ENCODE results near the gene RPL32.
"Not testable (repeated sequence)": the region's sequence is repeated elsewhere in the genome, so short reads cannot be mapped to it uniquely, and the experiment has no call there.

The RPL32 gene

DNA sequence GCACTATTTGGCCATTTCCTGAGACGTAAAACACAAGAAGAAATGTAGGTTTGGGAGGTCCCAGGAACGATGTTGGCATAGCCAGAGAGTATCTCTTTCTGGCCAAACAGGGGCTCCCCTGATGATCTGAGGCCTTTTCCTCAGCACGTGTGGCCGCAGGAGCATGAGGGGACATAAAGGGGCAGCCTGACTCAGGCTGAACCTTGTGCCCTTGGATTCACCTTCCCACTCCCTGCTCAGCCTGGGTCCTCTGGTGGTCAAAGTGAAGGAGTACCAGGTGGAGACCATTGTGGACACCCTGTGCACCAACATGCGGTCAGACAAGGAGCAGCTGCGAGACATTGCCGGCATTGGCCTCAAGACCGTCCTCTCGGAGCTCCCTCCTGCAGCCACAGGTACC is 34.3 kb downstream of the RPL32 start:
- DNase-seq, result no peak

DNA sequence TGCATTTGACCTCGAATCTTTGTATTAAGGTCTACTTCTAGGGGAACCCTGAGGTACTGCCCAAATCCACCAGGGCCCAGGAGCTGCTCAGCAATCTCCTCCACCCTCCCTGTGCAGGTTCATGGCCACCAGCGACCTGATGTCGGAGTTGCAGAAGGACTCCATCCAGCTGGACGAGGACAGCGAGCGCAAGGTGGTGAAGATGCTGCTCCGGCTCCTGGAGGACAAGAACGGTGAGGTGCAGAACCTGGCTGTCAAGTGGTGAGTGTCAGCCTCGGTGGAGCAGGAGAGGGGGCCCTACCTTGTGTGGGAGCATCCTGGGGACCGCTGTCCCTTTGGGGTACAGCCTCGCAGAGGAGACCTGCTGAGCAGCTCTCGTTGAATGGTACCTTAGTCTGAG is 38.0 kb downstream of the RPL32 start:
- DNase-seq, result no peak

DNA sequence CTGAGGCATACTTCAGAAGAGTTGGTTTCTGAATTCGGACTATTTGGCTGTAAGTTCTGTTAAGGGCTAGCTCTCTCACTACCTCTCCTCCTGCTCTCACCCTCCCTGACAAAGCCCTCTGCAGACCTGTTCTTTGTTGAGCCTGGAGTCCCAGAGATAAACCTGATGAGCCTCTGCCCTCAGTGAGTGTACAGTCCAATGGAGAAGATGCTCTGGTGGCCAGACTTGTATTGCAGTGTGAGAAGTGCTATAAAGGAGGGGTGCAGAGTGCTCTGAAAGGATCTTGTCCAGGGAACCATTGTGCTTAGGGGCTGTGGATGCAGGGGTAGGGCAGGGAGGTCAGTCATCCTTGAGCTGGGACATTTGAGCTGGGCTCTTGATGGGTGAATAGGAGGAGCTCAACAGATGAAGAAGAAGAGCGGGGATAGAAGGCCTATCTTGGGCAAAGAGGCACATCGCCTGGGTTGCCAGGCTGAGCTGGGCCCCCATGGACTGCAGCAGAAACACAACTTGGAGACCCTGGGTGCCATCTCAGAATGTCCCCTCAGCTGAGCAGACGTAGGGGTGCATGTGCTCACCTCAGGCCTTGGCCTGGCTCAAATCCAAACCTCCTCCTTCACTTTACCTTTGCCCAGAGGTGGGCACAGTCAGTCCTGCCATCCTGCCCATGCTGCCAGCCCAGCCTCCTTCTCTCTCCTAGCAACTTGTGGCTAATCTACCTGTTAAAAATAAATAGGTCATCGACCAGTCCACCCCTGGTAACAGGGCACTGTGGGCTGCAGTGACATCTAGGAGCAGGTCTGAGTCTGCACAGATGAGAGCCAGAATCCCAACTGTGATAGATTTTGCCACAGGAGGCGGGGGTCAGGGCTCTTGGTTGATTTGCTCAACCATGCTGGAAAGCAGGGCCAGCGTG is 41.6 kb downstream of the RPL32 start:
- no peak for DNase-seq

DNA sequence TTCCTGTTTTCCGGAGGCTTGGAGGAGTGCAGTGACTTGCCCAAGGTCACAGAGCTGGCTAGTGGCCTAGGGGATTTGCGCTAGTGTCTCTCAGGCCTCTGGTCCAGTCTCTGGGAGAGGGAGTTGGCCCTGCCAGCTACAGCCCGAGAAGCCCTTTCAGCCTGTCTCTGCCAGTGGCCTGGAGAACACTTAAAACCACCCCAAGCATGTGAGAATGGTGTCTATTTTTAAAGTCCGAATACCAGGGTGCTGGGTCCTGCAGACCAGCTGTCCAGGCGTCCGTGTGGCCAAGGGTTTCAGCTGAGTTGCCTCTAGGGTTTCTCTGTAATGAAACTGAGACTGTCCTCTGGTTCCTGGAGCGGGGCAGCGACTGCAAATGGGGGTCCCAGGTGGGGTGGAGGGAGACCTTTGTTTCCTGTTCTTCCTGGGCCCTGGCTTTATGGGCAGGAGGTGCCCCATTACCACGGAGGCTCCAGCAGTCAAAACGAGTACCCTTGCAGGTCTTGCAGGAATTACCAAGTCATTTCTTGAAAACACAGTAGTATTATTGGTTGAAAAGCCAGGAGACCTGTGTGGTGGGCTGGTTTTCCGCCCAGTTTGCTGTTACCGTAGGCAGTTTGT is 42.7 kb downstream of the RPL32 start:
- DNase-seq, result no peak

DNA sequence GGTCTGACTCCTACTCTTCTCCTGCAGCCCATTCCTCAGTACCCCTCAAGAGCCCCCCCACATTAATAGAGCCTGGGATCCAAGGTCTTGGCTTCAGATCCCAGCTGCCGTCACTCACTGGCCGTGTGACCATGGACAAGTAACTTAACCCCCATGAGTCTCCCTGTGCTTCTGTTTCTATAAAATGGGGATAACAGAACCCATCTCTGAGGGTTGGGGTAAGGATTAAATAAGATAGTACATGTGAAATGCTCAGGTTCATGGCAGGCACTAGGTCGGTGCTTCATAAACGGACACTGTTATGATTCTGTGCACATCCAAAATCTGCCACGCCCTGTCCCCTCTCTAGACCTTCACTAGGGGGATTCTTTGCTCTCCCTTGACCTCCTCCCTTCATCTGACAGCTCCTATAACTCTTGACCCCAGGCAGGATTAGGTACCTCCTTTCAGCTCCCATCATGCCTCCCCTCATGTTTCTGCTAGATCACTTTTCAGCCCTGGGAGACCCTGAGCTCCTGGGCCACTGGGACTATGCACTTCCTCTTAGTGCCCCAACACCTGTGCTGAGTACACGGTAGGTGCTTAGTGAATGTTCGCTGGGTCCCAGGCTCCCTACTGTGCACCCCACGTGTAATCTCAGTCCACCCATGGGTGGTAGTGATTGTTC is 43.3 kb downstream of the RPL32 start:
- no peak for DNase-seq

DNA sequence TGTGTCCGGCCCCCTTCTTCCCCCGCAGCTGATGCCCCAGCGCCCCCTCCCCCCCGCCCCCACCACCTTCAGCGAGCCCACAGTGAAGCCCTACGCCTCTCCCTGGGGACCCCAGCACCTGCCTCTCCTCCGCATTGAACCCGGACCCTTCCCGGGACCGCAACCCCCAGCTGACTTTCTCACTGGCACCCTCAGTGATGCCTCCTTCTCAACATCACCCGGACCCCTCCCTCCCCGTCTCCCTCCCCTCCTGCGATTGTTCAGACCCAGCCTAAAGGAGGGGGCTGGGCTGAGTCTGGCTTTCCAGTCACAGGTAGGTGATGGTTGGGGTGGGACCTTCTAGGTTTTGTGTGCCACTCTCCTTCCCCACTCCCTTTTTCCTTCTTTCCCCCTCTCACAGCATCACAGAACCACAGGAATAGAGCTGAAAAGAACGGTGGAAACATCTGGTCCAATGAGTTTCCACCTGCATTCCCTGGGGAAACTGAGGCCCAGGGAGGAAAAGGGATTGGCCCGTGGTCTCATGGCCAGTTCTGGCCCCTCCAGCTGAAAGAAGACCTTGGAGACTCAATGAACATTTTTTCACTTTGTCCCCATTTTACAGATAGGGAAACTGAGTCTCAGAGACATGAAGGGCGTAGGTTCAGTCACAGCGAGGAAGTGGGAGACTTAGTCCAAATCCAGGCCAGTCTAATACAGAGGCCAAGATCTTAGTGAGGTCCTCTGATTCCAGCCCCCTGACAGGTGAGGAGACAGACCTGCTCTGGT is 44.1 kb downstream of the RPL32 start:
- DNase-seq, result no peak

DNA sequence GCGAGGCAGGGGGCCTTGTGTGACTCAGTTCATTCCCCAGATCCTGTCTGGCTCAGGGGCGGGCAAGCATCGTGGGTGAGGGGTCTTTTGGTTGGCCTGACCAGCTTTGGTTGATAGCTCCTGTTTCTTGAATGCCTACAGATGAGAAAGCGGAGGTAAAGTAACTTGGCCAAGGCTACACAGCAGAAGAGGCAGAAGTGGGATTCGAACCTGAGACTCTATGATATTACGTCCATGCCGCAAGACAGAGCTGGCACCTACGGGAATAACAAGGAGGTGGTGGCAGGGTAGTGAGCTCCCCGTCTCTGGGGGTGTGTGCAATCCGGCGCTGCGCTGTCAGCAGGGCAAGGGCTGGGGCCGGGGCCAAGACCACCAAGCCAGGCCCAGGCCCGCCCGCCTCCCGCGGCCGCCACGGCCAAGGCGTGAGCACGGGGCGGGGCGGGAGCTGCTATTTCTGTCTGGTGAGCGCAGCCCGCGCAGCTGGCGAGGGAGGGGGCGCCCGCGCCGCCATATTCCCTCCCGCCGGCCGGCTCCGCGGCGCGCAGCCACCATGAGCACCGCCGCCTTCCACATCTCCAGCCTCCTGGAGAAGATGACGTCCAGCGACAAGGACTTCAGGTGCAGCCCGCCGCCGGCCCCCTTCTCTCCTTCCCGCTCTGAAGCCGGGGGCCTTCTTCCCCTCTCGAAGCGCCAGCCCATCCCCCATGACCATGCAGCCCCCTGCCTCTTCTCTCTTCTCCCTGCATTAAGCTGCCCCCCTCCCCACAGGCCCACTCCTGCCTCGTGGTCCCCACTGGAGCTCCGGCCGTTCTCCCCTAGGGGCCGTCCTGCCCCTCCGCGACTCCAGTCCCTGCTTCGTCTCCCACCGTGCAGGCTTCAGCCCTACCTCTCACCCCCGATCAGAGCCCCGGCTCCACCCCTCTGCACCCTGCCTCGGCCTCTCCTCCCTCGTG is 44.9 kb downstream of the RPL32 start, which contains the start of gene CAND2:
CAND2 (plus strand) TSS at position 510 of the 953 bp plus-strand sequence; CDS start at position 551, 41 bp downstream.
- DNase-seq, result no peak

DNA sequence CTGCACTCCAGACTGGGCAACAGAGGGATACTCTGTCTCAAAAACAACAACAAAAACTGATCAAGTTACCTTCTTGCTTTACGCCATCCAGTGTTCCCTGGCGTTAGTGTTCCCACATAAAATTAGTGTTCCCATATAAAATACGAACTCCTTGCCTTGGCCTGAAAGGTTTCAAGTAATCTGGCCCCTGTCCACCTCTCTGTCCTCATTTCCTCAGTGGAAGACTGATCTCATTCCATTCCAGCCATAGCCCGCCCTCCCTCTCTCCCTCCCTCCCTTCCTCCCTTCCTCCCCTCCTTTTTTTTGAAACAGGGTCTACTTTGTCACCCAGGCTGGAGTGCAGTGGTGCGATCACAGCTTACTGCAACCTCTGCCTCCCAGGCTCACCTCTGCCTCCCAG is 47.7 kb downstream of the RPL32 start:
- DNase-seq, result no peak

DNA sequence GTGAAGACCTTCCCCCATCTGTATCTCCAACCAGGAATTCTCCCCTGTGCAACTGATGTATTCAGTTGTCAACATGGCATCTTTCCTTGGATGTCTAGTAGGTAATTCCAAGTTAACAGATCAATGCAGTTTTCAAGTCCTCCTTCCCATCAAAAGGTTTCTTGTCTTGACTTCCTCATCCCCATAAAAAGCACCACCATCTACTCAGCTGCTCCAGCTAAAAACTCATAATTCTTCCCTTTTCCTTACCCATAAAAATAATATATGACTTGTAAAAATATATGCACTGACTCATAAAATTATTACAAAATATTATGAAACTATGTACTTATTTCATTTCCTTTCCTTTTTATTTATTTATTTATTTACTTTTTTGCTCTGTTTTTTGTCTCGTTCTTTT is 49.9 kb downstream of the RPL32 start:
- no peak for DNase-seq

DNA sequence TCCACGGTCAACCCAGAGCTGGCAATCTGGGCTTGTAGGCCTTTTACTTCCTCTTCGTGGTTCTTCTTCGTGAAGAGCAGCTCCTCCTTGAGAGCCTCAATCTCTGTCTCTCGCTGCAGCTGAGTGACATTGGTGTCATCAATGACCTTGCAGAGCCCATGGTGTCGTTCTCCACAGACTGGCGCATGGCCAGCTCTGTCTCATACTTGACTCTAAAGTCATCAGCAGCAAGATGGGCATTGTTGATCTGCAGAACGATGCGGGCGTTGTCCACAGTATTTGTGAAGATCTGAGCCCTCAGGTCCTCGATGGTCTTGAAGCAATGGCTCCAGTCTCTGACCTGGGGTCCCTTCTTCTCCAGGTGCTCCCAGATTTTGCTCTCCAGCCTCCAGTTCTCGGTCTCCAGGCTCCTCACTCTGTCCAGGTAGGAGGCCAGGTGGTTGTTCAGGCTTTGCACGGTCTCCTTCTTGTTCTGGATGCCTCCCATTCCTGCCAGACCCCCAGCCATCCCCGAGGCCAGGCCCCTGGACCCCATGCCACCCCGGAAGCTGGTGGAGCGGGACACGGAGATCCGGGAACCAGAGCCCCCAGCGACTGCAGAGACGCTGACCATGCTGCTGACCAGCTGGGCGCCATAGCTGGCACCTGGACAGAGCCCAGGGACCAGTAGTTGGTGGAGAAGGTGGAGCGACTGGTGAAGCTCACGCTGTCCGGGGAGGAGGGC is 53.2 kb downstream of the RPL32 start:
- not testable (repeated sequence) for DNase-seq

DNA sequence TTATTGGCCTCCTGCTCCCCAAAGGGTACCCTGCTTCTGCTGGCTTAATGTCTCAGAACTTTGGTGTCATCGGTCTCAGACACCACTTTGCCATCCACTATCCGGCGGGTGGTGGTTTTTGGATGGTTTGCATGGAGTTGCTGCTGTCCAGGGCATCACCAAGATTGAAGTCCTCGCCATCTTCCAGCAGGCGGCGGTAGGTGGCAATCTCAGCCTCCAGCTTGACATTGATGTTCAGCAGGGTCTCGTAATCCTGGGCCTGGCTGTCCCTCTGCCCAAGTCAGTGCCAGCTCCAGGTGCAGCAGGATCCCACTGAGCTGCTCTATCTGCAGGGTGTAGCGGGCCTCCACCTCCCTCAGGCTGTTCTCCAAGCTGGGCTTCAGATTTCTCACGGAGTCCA is 54.0 kb downstream of the RPL32 start:
- not testable (repeated sequence) for DNase-seq

DNA sequence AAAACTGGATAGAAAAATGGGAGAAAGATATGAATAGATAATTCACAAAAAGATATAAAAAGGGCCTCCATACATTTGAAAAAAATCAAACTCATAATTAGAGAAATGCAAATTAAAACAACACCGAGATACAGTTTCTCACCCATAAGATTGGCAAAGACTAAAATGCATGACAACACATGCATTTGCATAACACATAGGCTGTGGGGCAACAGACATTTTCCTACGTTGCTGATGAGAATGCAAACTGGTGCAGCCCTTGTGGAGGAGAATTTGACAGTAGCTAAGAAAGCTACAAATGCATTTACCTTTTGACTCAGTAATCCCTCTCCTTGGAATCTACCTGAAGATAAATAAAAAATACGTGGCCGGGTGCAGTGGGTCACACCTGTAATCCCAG is 56.3 kb downstream of the RPL32 start:
- no peak for DNase-seq

Data from GDM1 (cell line).